DOHH2 (cell line): ENCODE results near the gene TNK1.
"Not testable (repeated sequence)": the region's sequence is repeated elsewhere in the genome, so short reads cannot be mapped to it uniquely, and the experiment has no call there.

Experiments used
- H3F3A ChIP-seq: fragments of 200-600 bp; sonication (generic), shearing (Covaris generic); 2 replicates; pipeline ENCODE4 v1.6.0; 2016; ENCODE audit warnings: antibody characterized with exemption, mild to moderate bottlenecking; ENCODE audit not compliant: control insufficient read depth, insufficient read depth
- H3K27ac ChIP-seq: fragments of 200-600 bp; sonication (generic); 2 replicates; pipeline ENCODE4 v1.5.1; 2014; ENCODE audit warnings: low read depth, mild to moderate bottlenecking, low read length, moderate library complexity
- H3K27me3 ChIP-seq: fragments of 200-600 bp; sonication (generic); 2 replicates; pipeline ENCODE4 v1.6.1; 2014; ENCODE audit warnings: mild to moderate bottlenecking, low read length, mixed read lengths; ENCODE audit not compliant: control insufficient read depth
- H3K36me3 ChIP-seq: fragments of 200-600 bp; sonication (generic); 2 replicates; pipeline ENCODE4 v1.6.1; 2014; ENCODE audit warnings: mild to moderate bottlenecking, low read length, moderate library complexity, mixed read lengths; ENCODE audit not compliant: control insufficient read depth
- H3K4me1 ChIP-seq: fragments of 200-600 bp; sonication (generic); 2 replicates; pipeline ENCODE4 v1.6.1; 2014; ENCODE audit warnings: mild to moderate bottlenecking, low read length, mixed read lengths; ENCODE audit not compliant: control insufficient read depth
- H3K4me2 ChIP-seq: fragments of 200-600 bp; sonication (generic); 2 replicates; pipeline ENCODE4 v1.6.0; 2014; ENCODE audit warnings: mild to moderate bottlenecking, low read length, moderate library complexity
- H3K4me3 ChIP-seq: fragments of 200-600 bp; sonication (generic); 2 replicates; pipeline ENCODE4 v1.5.1; 2014; ENCODE audit warnings: mild to moderate bottlenecking, low read length, mixed read lengths
- H3K79me2 ChIP-seq: fragments of 200-600 bp; sonication (generic); 2 replicates; pipeline ENCODE4 v1.6.1; 2014; ENCODE audit warnings: mild to moderate bottlenecking, low read length, mixed read lengths; ENCODE audit not compliant: control insufficient read depth
- H3K9me2 ChIP-seq: fragments of 200-600 bp; sonication (generic); replicated peaks from 2 replicates; pipeline ENCODE4 v1.6.1; 2014; ENCODE audit warnings: mild to moderate bottlenecking, low read length, mixed read lengths; ENCODE audit not compliant: control insufficient read depth
- H3K9me3 ChIP-seq: fragments of 200-600 bp; sonication (generic); 2 replicates; pipeline ENCODE4 v1.6.1; 2014; ENCODE audit warnings: antibody characterized with exemption, low read length, mixed read lengths; ENCODE audit not compliant: control insufficient read depth, insufficient read depth
- H4K20me1 ChIP-seq: fragments of 200-600 bp; sonication (generic); 2 replicates; pipeline ENCODE4 v1.6.0; 2014; ENCODE audit warnings: low read depth, mild to moderate bottlenecking, antibody characterized with exemption, low read length, moderate library complexity; ENCODE audit not compliant: control insufficient read depth, insufficient read depth
- EZH2phosphoT487 ChIP-seq: fragments of 200-600 bp; sonication (generic); IDR thresholded peaks from 2 replicates; pipeline ENCODE4 v1.6.1; 2017; ENCODE audit warnings: borderline replicate concordance, mild to moderate bottlenecking, antibody characterized with exemption, low read length, moderate library complexity, mixed read lengths
- TF ChIP-seq, protein P1 (sequence below): fragments of 200-600 bp; sonication (generic); IDR thresholded peaks from one replicate; pipeline ENCODE4 v1.5.1; 2014; ENCODE audit warnings: antibody characterized with exemption, mild to moderate bottlenecking, low read depth, low read length; ENCODE audit not compliant: poor library complexity, severe bottlenecking

Gene TNK1

DNA sequence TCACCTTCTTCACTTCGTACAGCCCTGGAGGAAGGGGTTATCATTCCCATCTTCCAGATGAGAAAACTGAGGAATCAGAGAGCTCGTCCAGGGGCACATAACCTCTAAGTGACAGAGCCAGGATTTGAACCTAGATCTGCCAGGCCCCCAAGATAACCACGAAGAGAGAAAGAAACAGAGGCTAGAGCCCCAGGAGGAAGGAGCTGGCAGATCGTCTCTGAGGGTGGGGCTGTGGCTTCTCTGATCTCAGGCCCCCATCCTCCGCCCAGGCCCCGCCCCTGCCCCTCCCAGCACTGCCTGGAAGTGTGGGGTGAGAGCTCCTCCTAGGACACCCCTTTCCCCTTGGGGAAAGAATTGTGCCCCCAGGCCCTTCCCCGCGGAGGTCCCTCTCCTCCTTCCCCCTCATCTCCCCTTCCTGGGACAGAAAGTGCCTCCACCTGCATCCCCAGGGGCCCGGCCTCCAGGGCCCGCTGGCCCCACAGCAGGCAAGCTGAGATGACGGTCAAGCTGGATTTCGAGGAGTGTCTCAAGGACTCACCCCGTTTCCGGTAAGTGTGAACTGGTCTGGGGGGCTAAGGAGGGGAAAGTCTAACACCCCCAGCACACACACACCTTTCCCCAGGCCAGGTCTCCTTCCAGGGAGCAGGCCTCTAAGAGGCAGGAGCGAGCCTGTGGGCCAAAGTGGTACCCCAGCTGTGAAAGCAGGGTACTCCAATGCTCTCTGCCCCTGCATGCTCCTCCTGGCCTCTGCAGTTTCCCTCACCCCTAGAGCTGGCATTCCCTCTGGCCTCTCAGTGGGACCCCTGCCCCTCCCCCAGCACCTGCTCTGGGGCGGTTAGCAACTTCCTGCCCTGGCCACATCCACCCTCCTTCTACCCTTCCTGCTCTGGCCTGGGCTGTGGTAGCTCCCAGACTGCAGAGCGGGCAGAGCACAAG is 44.4 kb upstream of the TNK1 start, which contains the start of gene ACAP1:
TSS of gene ACAP1 (plus strand) at position 290 of the 936 bp plus-strand sequence. CDS start at position 496, 206 bp downstream.
- no peak for TF ChIP-seq EZH2phosphoT487
- TF ChIP-seq, protein P1, sequence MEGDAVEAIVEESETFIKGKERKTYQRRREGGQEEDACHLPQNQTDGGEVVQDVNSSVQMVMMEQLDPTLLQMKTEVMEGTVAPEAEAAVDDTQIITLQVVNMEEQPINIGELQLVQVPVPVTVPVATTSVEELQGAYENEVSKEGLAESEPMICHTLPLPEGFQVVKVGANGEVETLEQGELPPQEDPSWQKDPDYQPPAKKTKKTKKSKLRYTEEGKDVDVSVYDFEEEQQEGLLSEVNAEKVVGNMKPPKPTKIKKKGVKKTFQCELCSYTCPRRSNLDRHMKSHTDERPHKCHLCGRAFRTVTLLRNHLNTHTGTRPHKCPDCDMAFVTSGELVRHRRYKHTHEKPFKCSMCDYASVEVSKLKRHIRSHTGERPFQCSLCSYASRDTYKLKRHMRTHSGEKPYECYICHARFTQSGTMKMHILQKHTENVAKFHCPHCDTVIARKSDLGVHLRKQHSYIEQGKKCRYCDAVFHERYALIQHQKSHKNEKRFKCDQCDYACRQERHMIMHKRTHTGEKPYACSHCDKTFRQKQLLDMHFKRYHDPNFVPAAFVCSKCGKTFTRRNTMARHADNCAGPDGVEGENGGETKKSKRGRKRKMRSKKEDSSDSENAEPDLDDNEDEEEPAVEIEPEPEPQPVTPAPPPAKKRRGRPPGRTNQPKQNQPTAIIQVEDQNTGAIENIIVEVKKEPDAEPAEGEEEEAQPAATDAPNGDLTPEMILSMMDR: no peak

GRCh38 chr17:7337600-7337999 is 43.3 kb upstream of the TNK1 start:
- not testable (repeated sequence) for H3K9me2 ChIP-seq, H4K20me1 ChIP-seq, H3K9me3 ChIP-seq, H3F3A ChIP-seq, H3K27me3 ChIP-seq
- H3K79me2 ChIP-seq: peaks cover 38% of the 10 kb centered on the region
- H3K4me3 ChIP-seq: peak overlapping the region; percentile 88
- H3K36me3 ChIP-seq: peaks cover 42% of the 10 kb centered on the region
- H3K4me1 ChIP-seq: peaks cover 49% of the 10 kb centered on the region
- peak overlapping the region; percentile 99 for H3K4me2 ChIP-seq
- H3K27ac ChIP-seq: peak overlapping the region; percentile 84

More for the DNA sequence above, 44.4 kb upstream of the TNK1 start, which contains the start of gene ACAP1:
- Histone ChIP-seq H3K4me2 (peak within 1 kb of the TSS; percentile 99), H3F3A (peaks cover 9% of the 10 kb centered on the region), H3K36me3 (peaks cover 33% of the 10 kb centered on the region), H3K27me3 (no peaks in the 10 kb centered on the region), H3K79me2 (peaks cover 38% of the 10 kb centered on the region), H3K9me2 (no peaks in the 10 kb centered on the region), H3K27ac (peak within 1 kb of the TSS; percentile 84), H3K4me3 (peak within 1 kb of the TSS; percentile 88), H3K9me3 (no peaks in the 10 kb centered on the region), H4K20me1 (no peaks in the 10 kb centered on the region), H3K4me1 (peaks cover 60% of the 10 kb centered on the region)

DNA sequence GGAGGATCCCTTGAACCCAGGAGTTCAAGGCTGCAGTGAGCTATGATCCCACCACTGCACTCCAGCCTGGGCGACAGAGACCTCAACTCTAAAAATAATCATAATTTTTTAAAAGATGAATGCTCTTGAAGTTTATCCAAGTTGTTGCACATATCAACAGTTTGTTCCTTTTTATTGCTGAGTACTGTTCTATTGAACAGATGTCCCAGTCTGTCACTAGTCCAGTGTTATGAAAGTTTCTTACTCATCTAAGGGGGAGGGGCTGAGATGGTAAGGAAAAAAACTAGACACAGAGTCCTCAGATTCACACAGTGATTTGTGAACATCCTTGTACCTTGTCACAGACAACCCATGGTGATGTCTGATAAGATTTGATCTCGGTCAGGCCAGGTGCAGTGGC is 40.7 kb upstream of the TNK1 start:
- H3K27me3 ChIP-seq: no peaks in the 10 kb centered on the region
- H3K79me2 ChIP-seq: peaks cover 37% of the 10 kb centered on the region
- H3K27ac ChIP-seq: no peak overlapping the region
- TF ChIP-seq EZH2phosphoT487: no peak
- TF ChIP-seq, protein P1: no peak
- H3K9me2 ChIP-seq: no peaks in the 10 kb centered on the region
- no peak overlapping the region for H3K4me2 ChIP-seq
- peaks cover 7% of the 10 kb centered on the region for H3F3A ChIP-seq
- H3K4me3 ChIP-seq: no peak overlapping the region
- peaks cover 33% of the 10 kb centered on the region for H3K4me1 ChIP-seq
- no peaks in the 10 kb centered on the region for H4K20me1 ChIP-seq
- H3K9me3 ChIP-seq: no peaks in the 10 kb centered on the region
- H3K36me3 ChIP-seq: peaks cover 53% of the 10 kb centered on the region

- H3K4me3 ChIP-seq: no peak overlapping the region
- TF ChIP-seq, protein P1: no peak
- TF ChIP-seq EZH2phosphoT487: no peak
- no peak overlapping the region for H3K27ac ChIP-seq
- H3K4me2 ChIP-seq: no peak overlapping the region
- no peaks in the 10 kb centered on the region; the same call in 1 of the 2 replicates for H4K20me1 ChIP-seq
- H3K9me2 ChIP-seq: no peaks in the 10 kb centered on the region
- H3F3A ChIP-seq: peaks cover 7% of the 10 kb centered on the region
- H3K4me1 ChIP-seq: peaks cover 19% of the 10 kb centered on the region
- no peaks in the 10 kb centered on the region for H3K9me3 ChIP-seq
- no peaks in the 10 kb centered on the region for H3K27me3 ChIP-seq
- H3K36me3 ChIP-seq: peaks cover 60% of the 10 kb centered on the region
- peaks cover 22% of the 10 kb centered on the region for H3K79me2 ChIP-seq
Observed at GRCh38 chr17:7341842-7342241, 39.0 kb upstream of the TNK1 start.
